GM10266 (cell line): Measurements from ENCODE around the gene EIF4E3.

Experiments used
- DNase-seq: peaks from one replicate; pipeline ENCODE4 v3.0.0; 2012; ENCODE audit errors: extremely low spot score
- CTCF ChIP-seq: IDR thresholded peaks from 2 replicates; pipeline ENCODE4 v1.5.1; 2012; ENCODE audit warnings: mild to moderate bottlenecking, low read depth; ENCODE audit not compliant: control insufficient read depth, insufficient read depth; ENCODE audit errors: missing control alignments

The EIF4E3 gene

GRCh38 chr3:71690341-71690841 lies 34.8 kb downstream of the EIF4E3 start:
- DNase-seq: no peak
- no peak for TF ChIP-seq CTCF

- no peak for TF ChIP-seq CTCF
- no peak for DNase-seq
These were observed 35.9 kb downstream of the EIF4E3 start for GRCh38 chr3:71689291-71689690.

- no peak for DNase-seq
These were observed 37.1 kb downstream of the EIF4E3 start for GRCh38 chr3:71688121-71688520.

GRCh38 chr3:71685686-71686085 lies 39.5 kb downstream of the EIF4E3 start:
- DNase-seq: no peak
- TF ChIP-seq CTCF: no peak

More at GRCh38 chr3:71688121-71688520, 37.1 kb downstream of the EIF4E3 start:
- TF ChIP-seq CTCF: no peak

- no peak for DNase-seq
- no peak for TF ChIP-seq CTCF
These were observed 40.3 kb downstream of the EIF4E3 start for GRCh38 chr3:71684757-71685386.

- no peak for DNase-seq
- TF ChIP-seq CTCF: no peak
These were observed 41.0 kb downstream of the EIF4E3 start for GRCh38 chr3:71684046-71684756.

GRCh38 chr3:71681224-71681668 lies 44.0 kb downstream of the EIF4E3 start:
- peak; percentile 59 for TF ChIP-seq CTCF
- DNase-seq: peak; percentile 24
